HG03108 (cell line): ENCODE measurements around the gene SH3TC1.

Experiments
- ATAC-seq: cut with Tn5 transposase; IDR thresholded peaks from one replicate; pipeline ENCODE4 v1.9.1; 2021; ENCODE audit warnings: moderate library complexity; ENCODE audit not compliant: unreplicated experiment

SH3TC1 gene

GRCh38 chr4:8259743-8260430 is 60.8 kb downstream of the SH3TC1 start:
- no peak for ATAC-seq

GRCh38 chr4:8260656-8261111 is 61.6 kb downstream of the SH3TC1 start:
- no peak for ATAC-seq

DNA sequence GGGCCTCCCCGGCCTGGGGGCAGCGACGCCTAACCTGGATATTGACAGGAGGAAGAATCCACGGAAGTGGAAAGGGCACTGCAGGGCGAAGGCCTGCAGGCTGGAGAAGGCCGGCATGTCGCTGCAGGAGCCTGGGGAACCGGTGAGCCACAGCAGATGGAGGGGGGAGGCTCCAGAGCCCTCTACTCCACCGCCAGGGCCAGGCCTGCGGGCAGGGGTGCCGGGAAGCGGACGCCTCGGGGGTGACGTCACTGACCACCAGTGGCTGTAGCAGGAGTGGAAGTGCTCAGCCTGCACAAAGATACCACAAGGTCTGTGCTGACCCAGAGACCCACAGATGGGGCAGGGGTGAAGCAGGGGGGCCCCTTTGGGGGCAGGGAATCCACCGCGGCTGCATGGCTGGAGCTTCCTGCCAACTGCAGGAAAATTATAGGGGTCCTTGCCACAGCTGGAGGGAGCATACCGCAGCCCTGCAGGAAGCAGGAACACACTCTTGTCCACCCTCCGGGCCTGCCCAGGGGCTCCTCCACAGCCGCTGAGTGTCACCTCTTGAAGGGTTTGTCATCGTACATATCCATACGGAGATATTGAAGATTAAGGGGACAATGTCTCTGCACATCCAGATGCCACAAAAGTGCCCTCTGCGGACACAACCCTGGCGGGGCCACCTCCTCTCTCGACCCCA is 62.9 kb downstream of the SH3TC1 start:
- ATAC-seq: no peak

DNA sequence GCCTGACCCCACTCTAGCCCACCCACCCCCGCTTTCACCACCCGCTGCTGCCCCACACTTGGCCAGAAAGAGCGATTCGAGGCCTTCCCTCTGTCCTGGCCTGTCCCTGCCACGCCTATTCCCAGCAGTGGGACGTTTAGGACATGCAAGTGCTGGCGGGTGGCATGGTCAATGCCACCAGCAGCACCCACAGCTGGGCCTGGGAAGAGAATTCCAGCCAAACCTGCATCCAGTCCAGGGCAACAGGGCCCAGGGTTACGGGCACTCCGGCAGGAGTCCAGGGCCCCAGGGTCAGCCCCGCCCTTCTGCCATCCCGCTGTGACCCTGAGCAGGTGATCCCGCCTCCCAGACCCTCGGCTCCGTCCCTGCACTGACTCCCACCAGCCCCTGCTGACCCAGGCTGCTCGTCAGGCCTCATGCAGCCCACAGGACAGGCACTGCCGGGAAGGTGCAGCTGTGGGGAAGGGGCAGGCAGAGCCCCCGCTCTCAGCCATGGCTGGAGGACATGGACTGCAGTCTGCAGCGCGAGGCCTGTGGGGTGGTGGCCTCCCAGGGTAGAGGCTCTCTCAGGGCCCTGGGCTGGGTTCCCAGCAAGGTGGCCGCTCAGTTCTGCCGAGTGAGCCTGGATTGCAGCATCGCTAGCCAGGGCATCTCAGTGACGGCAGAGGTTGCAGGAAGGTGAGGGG is 63.7 kb downstream of the SH3TC1 start:
- ATAC-seq: no peak

- ATAC-seq: no peak
Measured at GRCh38 chr4:8263397-8263796, 64.3 kb downstream of the SH3TC1 start.

- ATAC-seq: no peak
Measured at GRCh38 chr4:8264106-8264505, 65.0 kb downstream of the SH3TC1 start.

DNA sequence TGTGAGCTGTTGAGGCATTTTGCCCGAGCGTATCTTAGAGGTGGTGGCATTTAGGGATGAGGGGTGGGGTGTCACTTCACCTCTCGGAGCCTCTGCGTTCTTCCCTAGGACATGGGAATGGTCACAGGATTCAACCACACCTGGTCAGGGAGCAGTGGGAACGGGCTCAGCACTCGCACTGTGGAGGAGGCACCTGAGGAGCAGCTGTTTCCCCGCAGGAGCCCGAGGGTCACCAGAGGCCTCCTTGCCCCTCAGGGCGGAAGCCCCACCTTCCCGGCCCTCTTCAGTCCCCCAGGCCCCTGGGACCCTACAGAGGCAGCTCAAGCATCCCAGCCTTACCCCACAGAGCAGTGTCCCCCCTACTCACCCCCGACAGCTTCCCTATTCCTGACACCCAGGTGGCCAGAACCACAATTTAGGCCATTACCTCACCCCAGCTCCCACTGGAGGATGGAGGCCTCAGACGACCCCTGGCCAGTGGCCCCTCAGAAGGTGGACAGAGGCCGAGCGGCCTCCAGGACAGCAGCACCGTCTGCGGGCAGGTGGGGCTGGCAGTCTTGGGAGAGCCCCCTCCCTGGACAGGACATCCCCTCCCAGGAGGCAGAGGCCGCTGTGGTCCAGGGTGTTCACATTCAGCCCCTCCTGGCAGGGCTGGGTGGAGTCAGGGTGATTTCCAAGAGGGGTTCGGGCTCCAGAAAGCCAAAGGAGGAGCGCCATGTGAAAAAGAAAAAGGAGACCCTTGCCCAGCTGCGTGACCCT is 66.3 kb downstream of the SH3TC1 start:
- ATAC-seq: no peak

GRCh38 chr4:8266088-8266487 is 67.0 kb downstream of the SH3TC1 start:
- no peak for ATAC-seq

DNA sequence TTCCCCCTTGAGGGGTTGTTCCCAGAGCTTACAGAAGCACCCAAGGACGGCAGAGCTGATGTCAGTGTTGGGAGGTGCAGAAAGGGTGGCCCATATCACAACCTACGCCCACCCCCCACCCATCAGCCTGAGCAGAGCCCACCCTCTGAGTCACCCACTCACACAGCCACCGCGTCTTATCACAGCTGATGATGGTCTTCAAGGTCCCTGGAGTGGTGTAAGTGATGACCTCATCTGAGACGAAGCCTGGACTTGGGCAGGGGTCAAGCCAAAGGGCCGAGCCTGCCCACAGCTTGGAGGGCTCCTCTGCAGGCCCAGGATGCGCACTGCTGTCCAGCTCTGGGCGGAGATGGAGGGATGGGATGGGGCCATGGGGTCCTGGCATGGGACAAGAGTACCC is 67.4 kb downstream of the SH3TC1 start:
- no peak for ATAC-seq

DNA sequence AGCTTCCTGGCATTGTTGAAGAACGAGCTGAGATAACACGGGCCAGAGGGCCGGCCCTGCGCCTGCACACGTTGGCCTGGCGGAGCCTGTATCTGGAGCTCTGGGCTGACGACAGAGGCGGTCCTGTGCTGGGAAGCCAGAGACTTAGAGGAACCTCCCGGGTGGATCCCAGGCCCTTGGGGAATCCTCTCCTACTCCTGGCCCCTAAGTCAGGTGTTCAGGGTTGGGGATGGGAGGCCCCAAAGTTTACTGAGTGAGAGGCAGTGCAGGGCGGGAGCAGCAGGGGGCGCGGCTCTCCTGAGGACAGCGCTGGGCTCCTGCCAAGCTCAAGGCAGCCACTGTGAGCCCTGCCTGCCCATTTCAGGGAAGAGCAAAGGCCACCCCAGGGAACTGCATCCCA is 68.0 kb downstream of the SH3TC1 start:
- no peak for ATAC-seq

DNA sequence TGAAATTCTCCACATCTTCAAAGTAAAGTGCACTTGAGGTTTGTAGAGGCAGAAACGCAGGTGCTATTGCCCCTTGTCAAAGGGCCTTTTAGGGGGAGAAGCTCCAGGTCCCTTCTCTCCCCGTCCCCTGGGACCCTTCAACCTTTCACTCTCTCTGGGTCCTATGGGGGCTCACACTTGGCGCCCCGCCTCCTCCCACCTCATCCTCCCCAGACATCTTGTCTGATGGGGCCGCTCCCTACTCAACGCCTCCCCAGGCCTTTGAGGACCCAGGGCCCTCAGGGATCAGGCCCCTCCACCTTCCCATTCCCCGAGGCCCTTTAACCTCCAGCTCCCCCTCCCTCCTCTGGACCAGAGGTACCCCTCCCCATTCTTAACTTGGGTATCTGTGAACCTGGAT is 69.1 kb downstream of the SH3TC1 start:
- no peak for ATAC-seq

DNA sequence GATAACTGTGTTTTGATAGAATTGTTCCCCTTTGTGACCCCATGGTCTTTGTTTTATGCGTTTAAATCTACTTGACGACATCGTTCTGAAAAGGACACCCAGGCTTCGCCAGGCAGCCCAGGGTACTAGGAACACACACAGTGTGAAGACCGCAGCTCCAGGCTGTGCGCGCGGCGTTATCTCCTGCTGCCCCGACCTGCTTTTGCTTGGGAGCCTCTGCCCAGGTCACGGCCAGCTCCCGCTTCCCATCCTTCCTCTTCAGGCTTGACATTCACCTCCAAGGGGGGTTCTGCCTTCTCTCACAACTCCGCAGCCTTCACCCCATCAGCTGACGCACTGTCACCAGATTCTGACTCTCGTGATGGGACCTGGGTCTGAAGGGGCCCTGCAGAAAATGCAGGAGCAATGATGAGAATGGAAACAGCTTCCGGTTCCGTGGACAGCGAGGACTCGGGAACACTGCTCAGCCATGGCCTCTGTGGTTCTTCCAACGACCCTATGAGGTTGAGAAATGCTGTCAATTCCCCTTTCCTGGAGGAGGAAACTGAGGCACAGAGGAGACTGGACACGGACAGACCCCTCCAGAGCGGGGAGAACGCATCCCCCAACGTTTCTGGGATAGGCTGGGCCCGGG is 69.9 kb downstream of the SH3TC1 start:
- ATAC-seq: no peak

DNA sequence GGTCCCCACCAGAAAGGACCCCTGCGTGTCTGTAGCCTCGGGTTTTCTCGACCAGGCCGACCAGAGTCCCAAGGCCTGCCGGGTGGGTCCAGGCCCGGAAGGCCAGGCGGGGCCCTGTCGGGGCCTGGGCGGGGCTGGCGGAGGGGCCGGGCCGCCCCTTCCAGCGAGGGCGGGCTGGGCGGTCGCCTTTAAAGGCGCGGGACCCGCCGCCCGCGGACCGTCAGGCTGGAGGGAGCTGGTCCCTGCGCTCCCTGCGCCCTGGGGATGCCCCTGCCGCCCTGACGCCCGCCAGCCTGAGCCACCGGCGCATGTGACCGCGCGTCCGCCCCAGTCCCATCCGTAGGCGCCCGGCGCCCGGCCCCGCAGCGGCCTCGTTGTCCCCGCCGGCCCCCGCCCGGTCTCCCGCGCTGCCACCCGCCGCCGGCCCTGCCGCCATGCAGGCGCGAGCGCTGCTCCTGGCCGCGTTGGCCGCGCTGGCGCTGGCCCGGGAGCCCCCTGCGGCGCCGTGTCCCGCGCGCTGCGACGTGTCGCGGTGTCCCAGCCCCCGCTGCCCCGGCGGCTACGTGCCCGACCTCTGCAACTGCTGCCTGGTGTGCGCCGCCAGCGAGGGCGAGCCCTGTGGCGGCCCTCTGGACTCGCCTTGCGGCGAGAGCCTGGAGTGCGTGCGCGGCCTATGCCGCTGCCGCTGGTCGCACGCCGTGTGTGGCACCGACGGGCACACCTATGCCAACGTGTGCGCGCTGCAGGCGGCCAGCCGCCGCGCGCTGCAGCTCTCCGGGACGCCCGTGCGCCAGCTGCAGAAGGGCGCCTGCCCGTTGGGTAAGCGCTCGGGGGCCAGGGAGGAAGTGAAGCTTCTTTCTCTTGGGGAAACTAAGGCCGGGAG is 70.7 kb downstream of the SH3TC1 start, which contains the start of gene HTRA3:
Gene HTRA3 (plus strand): TSS at position 220 of the 883 bp plus-strand sequence. CDS start 215 bp downstream, at position 435.
- ATAC-seq: no peak

DNA sequence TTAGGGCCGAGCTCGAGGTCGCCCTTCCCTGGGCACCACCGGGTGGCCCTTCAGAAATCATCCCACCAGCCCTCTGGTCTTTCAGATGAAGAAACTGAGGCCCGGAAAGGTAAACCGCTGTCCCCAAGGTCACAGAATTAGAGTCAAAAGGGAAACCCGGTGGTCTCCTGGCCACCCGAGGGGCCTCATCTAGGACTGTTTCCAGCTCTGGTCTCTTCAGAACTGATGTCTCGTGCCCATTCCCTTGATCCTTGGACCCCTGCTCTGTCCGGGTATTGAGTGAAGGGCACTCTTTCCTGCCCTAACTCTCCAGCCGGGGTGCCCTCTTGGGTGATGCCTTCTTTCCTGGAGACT is 71.3 kb downstream of the SH3TC1 start:
- ATAC-seq: no peak

GRCh38 chr4:8270912-8271815 is 72.1 kb downstream of the SH3TC1 start:
- no peak for ATAC-seq

DNA sequence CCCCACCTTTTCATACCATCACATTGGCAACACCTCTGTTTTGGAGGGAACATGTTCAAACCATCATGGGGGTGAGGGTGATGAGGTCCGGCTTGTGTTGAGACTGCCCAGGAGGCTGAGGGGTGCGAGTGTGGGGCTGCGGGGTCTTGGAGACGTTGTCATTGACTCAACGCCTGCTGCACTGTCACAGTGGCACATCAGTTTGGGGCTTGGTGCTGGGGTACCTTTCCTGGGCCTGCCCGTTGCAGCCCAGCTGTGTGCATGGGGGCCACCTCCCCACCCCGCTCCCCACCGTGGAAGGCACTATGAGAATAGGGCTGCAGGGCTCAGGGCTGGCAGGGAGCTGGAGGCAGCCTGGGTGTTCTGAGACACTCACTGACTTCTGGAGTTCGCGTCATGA is 72.7 kb downstream of the SH3TC1 start:
- ATAC-seq: no peak

- ATAC-seq: no peak
Measured at GRCh38 chr4:8272472-8273428, 73.7 kb downstream of the SH3TC1 start.

DNA sequence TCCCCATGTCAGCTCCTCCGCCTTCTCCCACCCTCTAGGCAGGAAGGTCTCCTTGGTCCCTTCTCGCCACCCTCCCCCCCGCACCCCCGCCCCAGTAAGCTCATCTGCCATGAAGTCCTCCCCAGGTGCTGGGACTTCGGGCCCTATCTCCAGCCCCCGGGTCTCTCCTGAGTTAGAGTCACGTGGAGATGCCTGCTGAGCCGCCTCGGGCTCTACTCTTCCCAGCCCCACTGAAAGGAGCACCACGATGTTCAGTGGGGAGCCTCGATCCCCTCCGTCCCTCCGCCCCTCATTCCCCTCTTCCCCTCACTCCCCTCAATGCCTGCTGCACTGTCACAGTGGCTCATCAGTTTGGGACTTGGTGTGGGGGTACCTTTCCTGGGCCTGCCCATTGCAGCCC is 74.4 kb downstream of the SH3TC1 start:
- no peak for ATAC-seq
